OCI-LY1 (cell line): Measurements from ENCODE around the gene TRPM5.
A peak's percentile ranks its signal among the peaks of the same experiment; 100 is the strongest.

Experiments used
- H2AFZ ChIP-seq: fragments of 200-600 bp; sonication (generic), shearing (Covaris generic); 2 replicates; pipeline ENCODE4 v1.6.0; 2014; ENCODE audit warnings: antibody characterized with exemption, mild to moderate bottlenecking, low read length
- H3F3A ChIP-seq: fragments of 200-600 bp; sonication (generic), shearing (Covaris generic); 2 replicates; pipeline ENCODE4 v1.6.0; 2014; ENCODE audit warnings: mild to moderate bottlenecking, antibody characterized with exemption, low read length, moderate library complexity; ENCODE audit not compliant: insufficient read depth
- H3K27ac ChIP-seq: fragments of 200-600 bp; sonication (generic); 2 replicates; pipeline ENCODE4 v1.5.1; 2014; ENCODE audit warnings: low read length, mixed run types, mild to moderate bottlenecking, low read depth; ENCODE audit not compliant: poor library complexity, severe bottlenecking
- H3K27me3 ChIP-seq: fragments of 200-600 bp; sonication (generic); 2 replicates; pipeline ENCODE4 v1.6.0; 2014; ENCODE audit warnings: antibody characterized with exemption, mild to moderate bottlenecking, low read length, moderate library complexity; ENCODE audit not compliant: insufficient read depth
- H3K36me3 ChIP-seq: fragments of 200-600 bp; sonication (generic); 2 replicates; pipeline ENCODE4 v1.6.1; 2014; ENCODE audit warnings: mild to moderate bottlenecking, antibody characterized with exemption, low read length, moderate library complexity, mixed read lengths; ENCODE audit not compliant: insufficient read depth
- H3K4me1 ChIP-seq: fragments of 200-600 bp; sonication (generic); 2 replicates; pipeline ENCODE4 v1.5.1; 2014; ENCODE audit warnings: mild to moderate bottlenecking, low read length, moderate library complexity; ENCODE audit not compliant: insufficient read depth, severe bottlenecking
- H3K4me2 ChIP-seq: fragments of 200-600 bp; sonication (generic), shearing (Covaris generic); 2 replicates; pipeline ENCODE4 v1.6.1; 2014; ENCODE audit warnings: low read length
- H3K4me3 ChIP-seq: fragments of 200-600 bp; sonication (generic); 2 replicates; pipeline ENCODE4 v1.5.1; 2014; ENCODE audit warnings: low read length, low read depth, mild to moderate bottlenecking, mixed read lengths; ENCODE audit not compliant: poor library complexity, severe bottlenecking
- H3K79me2 ChIP-seq: fragments of 200-600 bp; shearing (Covaris generic); 2 replicates; pipeline ENCODE4 v1.6.1; 2016; ENCODE audit warnings: mixed run types, low read length, mixed read lengths; ENCODE audit not compliant: insufficient read depth
- H3K9ac ChIP-seq: fragments of 200-600 bp; sonication (generic), shearing (Covaris generic); 2 replicates; pipeline ENCODE4 v1.6.1; 2014; ENCODE audit warnings: mild to moderate bottlenecking, low read length, mixed read lengths
- H3K9me2 ChIP-seq: fragments of 200-600 bp; sonication (generic), shearing (Covaris generic); 2 replicates; pipeline ENCODE4 v1.6.1; 2014; ENCODE audit warnings: low read depth, mild to moderate bottlenecking, low read length, mixed read lengths
- H3K9me3 ChIP-seq: fragments of 200-600 bp; shearing (Covaris generic); 2 replicates; pipeline ENCODE4 v1.6.1; 2014; ENCODE audit warnings: low read length, mixed read lengths
- H4K20me1 ChIP-seq: fragments of 200-600 bp; sonication (generic), shearing (Covaris generic); 2 replicates; pipeline ENCODE4 v1.6.0; 2016; ENCODE audit warnings: mild to moderate bottlenecking, low read length; ENCODE audit not compliant: insufficient read depth
- CTCF ChIP-seq: fragments of 200-600 bp; sonication (generic), shearing (Covaris generic); IDR thresholded peaks from 2 replicates; pipeline ENCODE4 v1.5.1; 2017; ENCODE audit warnings: mild to moderate bottlenecking, antibody characterized with exemption, low read length, moderate library complexity, mixed read lengths
- EZH2 ChIP-seq: fragments of 200-600 bp; sonication (generic), shearing (Covaris generic); IDR thresholded peaks from 2 replicates; pipeline ENCODE4 v1.8.0; 2017; ENCODE audit warnings: borderline replicate concordance, mixed run types, mild to moderate bottlenecking, antibody characterized with exemption, low read length, moderate library complexity, mixed read lengths

The TRPM5 gene

GRCh38 chr11:2395856-2396255, 48.5 kb downstream of the TRPM5 start:
- H4K20me1 ChIP-seq = no peaks in the 10 kb centered on the region
- H3F3A ChIP-seq = no peaks in the 10 kb centered on the region
- H3K36me3 ChIP-seq = peaks cover 62% of the 10 kb centered on the region
- peaks cover 52% of the 10 kb centered on the region for H3K4me1 ChIP-seq
- TF ChIP-seq EZH2 = no peak
- TF ChIP-seq CTCF = no peak
- H3K27me3 ChIP-seq = no peaks in the 10 kb centered on the region
- H3K9ac ChIP-seq = no peak overlapping the region
- no peaks in the 10 kb centered on the region for H3K9me2 ChIP-seq
- peak overlapping the region; percentile 100 for H3K27ac ChIP-seq
- H3K9me3 ChIP-seq = no peaks in the 10 kb centered on the region
- no peak overlapping the region for H3K4me3 ChIP-seq
- H2AFZ ChIP-seq = no peak overlapping the region
- H3K79me2 ChIP-seq = no peaks in the 10 kb centered on the region
- no peak overlapping the region for H3K4me2 ChIP-seq

- Histone ChIP-seq H3K27me3 (no peaks in the 10 kb centered on the region), H3K4me3 (no peak overlapping the region), H3K9me2 (no peaks in the 10 kb centered on the region), H3K9me3 (no peaks in the 10 kb centered on the region), H2AFZ (no peak overlapping the region), H3K9ac (no peak overlapping the region), H3K79me2 (no peaks in the 10 kb centered on the region), H4K20me1 (no peaks in the 10 kb centered on the region), H3K27ac (peak overlapping the region; percentile 100), H3K4me1 (peaks cover 57% of the 10 kb centered on the region), H3F3A (no peaks in the 10 kb centered on the region), H3K4me2 (no peak overlapping the region), H3K36me3 (peaks cover 62% of the 10 kb centered on the region)
- TF ChIP-seq EZH2 (no peak), CTCF (no peak)
Observed at GRCh38 chr11:2395211-2395730, 49.0 kb downstream of the TRPM5 start.

GRCh38 chr11:2394818-2395105, 49.6 kb downstream of the TRPM5 start:
- Histone ChIP-seq H3F3A (no peaks in the 10 kb centered on the region; the same call in 1 of the 2 replicates), H2AFZ (no peak overlapping the region), H3K27me3 (no peaks in the 10 kb centered on the region), H4K20me1 (no peaks in the 10 kb centered on the region), H3K4me1 (peaks cover 62% of the 10 kb centered on the region), H3K4me3 (no peak overlapping the region), H3K27ac (peak overlapping the region; percentile 100), H3K79me2 (no peaks in the 10 kb centered on the region), H3K36me3 (peaks cover 62% of the 10 kb centered on the region), H3K9me2 (no peaks in the 10 kb centered on the region), H3K4me2 (no peak overlapping the region), H3K9me3 (no peaks in the 10 kb centered on the region), H3K9ac (no peak overlapping the region; the same call in 1 of the 2 replicates)
- TF ChIP-seq CTCF (no peak), EZH2 (no peak)
